Dendritic cell treated with granulocyte-macrophage colony-stimulating factor and Interleukin-4, amounts not matched to agents 40 ng/mL and 50 ng/mL, for 4 days (primary cell): ENCODE data around the gene ZNF644.
A peak's percentile ranks its signal among the peaks of the same experiment; 100 is the strongest.

Source experiments
- H3K27ac Mint-ChIP-seq: one replicate; pipeline ENCODE4 v1.8.0; 2022; ENCODE audit warnings: mild to moderate bottlenecking, mixed read lengths
- H3K27me3 Mint-ChIP-seq: one replicate; pipeline ENCODE4 v1.8.0; 2022; ENCODE audit warnings: mild to moderate bottlenecking, mixed read lengths
- H3K36me3 Mint-ChIP-seq: one replicate; pipeline ENCODE4 v1.8.0; 2022; ENCODE audit warnings: low read depth, mixed read lengths
- H3K4me1 Mint-ChIP-seq: one replicate; pipeline ENCODE4 v1.8.0; 2022; ENCODE audit warnings: low read depth, mixed read lengths
- H3K4me3 Mint-ChIP-seq: one replicate; pipeline ENCODE4 v1.8.0; 2022; ENCODE audit warnings: mild to moderate bottlenecking, moderate library complexity, mixed read lengths
- H3K9me3 Mint-ChIP-seq: one replicate; pipeline ENCODE4 v1.8.0; 2022; ENCODE audit warnings: mixed read lengths
- intact Hi-C: fragments of 100-400 bp; cut with micrococcal nuclease; formaldehyde crosslinking; loops from one replicate; pipeline ENCODE4 v1.15.0; 2022

ZNF644 gene

GRCh38 chr1:91014475-91014874 is 7.4 kb downstream of the ZNF644 start:
- H3K4me3 Mint-ChIP-seq: no peak overlapping the region
- peaks cover 45% of the 10 kb centered on the region for H3K4me1 Mint-ChIP-seq
- H3K27ac Mint-ChIP-seq: no peak overlapping the region
- H3K27me3 Mint-ChIP-seq: no peaks in the 10 kb centered on the region
- H3K9me3 Mint-ChIP-seq: no peaks in the 10 kb centered on the region
- intact Hi-C loops: no loop called here
- H3K36me3 Mint-ChIP-seq: peaks cover 15% of the 10 kb centered on the region

- no peak overlapping the region for H3K27ac Mint-ChIP-seq
- H3K9me3 Mint-ChIP-seq: no peaks in the 10 kb centered on the region
- peaks cover 11% of the 10 kb centered on the region for H3K36me3 Mint-ChIP-seq
- intact Hi-C loops: no loop called here
- H3K27me3 Mint-ChIP-seq: no peaks in the 10 kb centered on the region
- no peak overlapping the region for H3K4me3 Mint-ChIP-seq
- H3K4me1 Mint-ChIP-seq: peaks cover 35% of the 10 kb centered on the region
Measured at GRCh38 chr1:91013302-91013701, 8.5 kb downstream of the ZNF644 start.

GRCh38 chr1:91012196-91012595 is 9.6 kb downstream of the ZNF644 start:
- no peaks in the 10 kb centered on the region for H3K9me3 Mint-ChIP-seq
- H3K4me3 Mint-ChIP-seq: no peak overlapping the region
- peaks cover 11% of the 10 kb centered on the region for H3K36me3 Mint-ChIP-seq
- intact Hi-C loops: no loop called here
- no peaks in the 10 kb centered on the region for H3K27me3 Mint-ChIP-seq
- no peak overlapping the region for H3K27ac Mint-ChIP-seq
- peaks cover 26% of the 10 kb centered on the region for H3K4me1 Mint-ChIP-seq

GRCh38 chr1:91011726-91012125 is 10.1 kb downstream of the ZNF644 start:
- Mint-ChIP-seq H3K4me1 (peaks cover 29% of the 10 kb centered on the region), H3K36me3 (peaks cover 11% of the 10 kb centered on the region), H3K27me3 (no peaks in the 10 kb centered on the region), H3K9me3 (no peaks in the 10 kb centered on the region), H3K4me3 (no peak overlapping the region), H3K27ac (no peak overlapping the region)
- intact Hi-C loops: no loop called here

GRCh38 chr1:91007827-91008226 is 14.0 kb downstream of the ZNF644 start:
- peaks cover 37% of the 10 kb centered on the region for H3K4me1 Mint-ChIP-seq
- no peaks in the 10 kb centered on the region for H3K27me3 Mint-ChIP-seq
- intact Hi-C loops: no loop called here
- no peak overlapping the region for H3K4me3 Mint-ChIP-seq
- peaks cover 13% of the 10 kb centered on the region for H3K9me3 Mint-ChIP-seq
- peaks cover 8% of the 10 kb centered on the region for H3K36me3 Mint-ChIP-seq
- H3K27ac Mint-ChIP-seq: no peak overlapping the region

- H3K4me3 Mint-ChIP-seq: no peak overlapping the region
- H3K9me3 Mint-ChIP-seq: peaks cover 17% of the 10 kb centered on the region
- H3K27me3 Mint-ChIP-seq: no peaks in the 10 kb centered on the region
- intact Hi-C loops: no loop called here
- H3K36me3 Mint-ChIP-seq: peaks cover 11% of the 10 kb centered on the region
- H3K27ac Mint-ChIP-seq: no peak overlapping the region
- peaks cover 33% of the 10 kb centered on the region for H3K4me1 Mint-ChIP-seq
Measured at GRCh38 chr1:91007092-91007491, 14.7 kb downstream of the ZNF644 start.

- H3K9me3 Mint-ChIP-seq: peaks cover 22% of the 10 kb centered on the region
- no peak overlapping the region for H3K4me3 Mint-ChIP-seq
- no peaks in the 10 kb centered on the region for H3K27me3 Mint-ChIP-seq
- peaks cover 30% of the 10 kb centered on the region for H3K4me1 Mint-ChIP-seq
- H3K27ac Mint-ChIP-seq: no peak overlapping the region
- intact Hi-C loops: no loop called here
- peaks cover 16% of the 10 kb centered on the region for H3K36me3 Mint-ChIP-seq
Measured at GRCh38 chr1:91006113-91006908, 15.5 kb downstream of the ZNF644 start.

GRCh38 chr1:91005285-91005684 is 16.6 kb downstream of the ZNF644 start:
- peaks cover 22% of the 10 kb centered on the region for H3K36me3 Mint-ChIP-seq
- no peaks in the 10 kb centered on the region for H3K27me3 Mint-ChIP-seq
- peaks cover 36% of the 10 kb centered on the region for H3K4me1 Mint-ChIP-seq
- H3K4me3 Mint-ChIP-seq: no peak overlapping the region
- intact Hi-C loops: no loop called here
- H3K27ac Mint-ChIP-seq: no peak overlapping the region
- peaks cover 22% of the 10 kb centered on the region for H3K9me3 Mint-ChIP-seq

GRCh38 chr1:91004145-91004544 is 17.7 kb downstream of the ZNF644 start:
- Mint-ChIP-seq H3K9me3 (peaks cover 22% of the 10 kb centered on the region), H3K27me3 (no peaks in the 10 kb centered on the region), H3K4me1 (peaks cover 48% of the 10 kb centered on the region), H3K4me3 (no peak overlapping the region), H3K36me3 (peaks cover 24% of the 10 kb centered on the region), H3K27ac (no peak overlapping the region)
- intact Hi-C loops: no loop called here

- Mint-ChIP-seq H3K36me3 (peaks cover 30% of the 10 kb centered on the region), H3K9me3 (peaks cover 2% of the 10 kb centered on the region), H3K27me3 (no peaks in the 10 kb centered on the region), H3K27ac (no peak overlapping the region), H3K4me3 (no peak overlapping the region), H3K4me1 (peaks cover 54% of the 10 kb centered on the region)
- intact Hi-C loops: no loop called here
Measured at GRCh38 chr1:90996742-90997413, 25.0 kb downstream of the ZNF644 start.

GRCh38 chr1:90995311-90995894 is 26.4 kb downstream of the ZNF644 start:
- Mint-ChIP-seq H3K27me3 (no peaks in the 10 kb centered on the region), H3K4me1 (peaks cover 62% of the 10 kb centered on the region), H3K4me3 (no peak overlapping the region), H3K36me3 (peaks cover 31% of the 10 kb centered on the region), H3K9me3 (no peaks in the 10 kb centered on the region), H3K27ac (no peak overlapping the region)
- intact Hi-C loops: no loop called here

GRCh38 chr1:90994461-90994860 is 27.4 kb downstream of the ZNF644 start:
- no peaks in the 10 kb centered on the region for H3K9me3 Mint-ChIP-seq
- peaks cover 62% of the 10 kb centered on the region for H3K4me1 Mint-ChIP-seq
- intact Hi-C loops: no loop called here
- H3K27me3 Mint-ChIP-seq: no peaks in the 10 kb centered on the region
- peaks cover 28% of the 10 kb centered on the region for H3K36me3 Mint-ChIP-seq
- no peak overlapping the region for H3K27ac Mint-ChIP-seq
- H3K4me3 Mint-ChIP-seq: no peak overlapping the region

- Mint-ChIP-seq H3K27me3 (no peaks in the 10 kb centered on the region), H3K4me1 (peaks cover 64% of the 10 kb centered on the region), H3K27ac (no peak overlapping the region), H3K9me3 (peaks cover 7% of the 10 kb centered on the region), H3K4me3 (no peak overlapping the region), H3K36me3 (peaks cover 32% of the 10 kb centered on the region)
- intact Hi-C loops: no loop called here
Measured at GRCh38 chr1:90993245-90993644, 28.6 kb downstream of the ZNF644 start.

- Mint-ChIP-seq H3K27ac (peak overlapping the region; percentile 30), H3K4me1 (peaks cover 73% of the 10 kb centered on the region), H3K9me3 (peaks cover 19% of the 10 kb centered on the region), H3K36me3 (peaks cover 31% of the 10 kb centered on the region), H3K27me3 (no peaks in the 10 kb centered on the region), H3K4me3 (no peak overlapping the region)
- intact Hi-C loops: no loop called here
Measured at GRCh38 chr1:90990779-90991178, 31.1 kb downstream of the ZNF644 start.
